ENCODE data around the gene SLC26A11.
"Not testable (repeated sequence)": the region's sequence is repeated elsewhere in the genome, so short reads cannot be mapped to it uniquely, and the experiment has no call there.

SLC26A11 gene

GRCh38 chr17:80196652-80197051 lies 23.6 kb upstream of the SLC26A11 start:
- no peak for DNase-seq

GRCh38 chr17:80198144-80198661 lies 22.0 kb upstream of the SLC26A11 start:
- DNase-seq, result no peak

GRCh38 chr17:80199295-80199694 lies 20.9 kb upstream of the SLC26A11 start:
- not testable (repeated sequence) for DNase-seq

- no peak for DNase-seq
These were observed 18.8 kb upstream of the SLC26A11 start for GRCh38 chr17:80201446-80201845.

GRCh38 chr17:80202197-80202596 lies 18.0 kb upstream of the SLC26A11 start:
- no peak for DNase-seq

GRCh38 chr17:80203471-80203963 lies 16.7 kb upstream of the SLC26A11 start:
- no peak for DNase-seq

- no peak for DNase-seq
These were observed 15.4 kb upstream of the SLC26A11 start for GRCh38 chr17:80204626-80205468.

- DNase-seq, result no peak
These were observed 14.4 kb upstream of the SLC26A11 start for GRCh38 chr17:80205811-80206210.

GRCh38 chr17:80208050-80208449 lies 12.2 kb upstream of the SLC26A11 start:
- no peak for DNase-seq

- no peak for DNase-seq
These were observed 10.5 kb upstream of the SLC26A11 start for GRCh38 chr17:80209765-80210164.

- no peak for DNase-seq
These were observed 9.7 kb upstream of the SLC26A11 start for GRCh38 chr17:80210348-80211108.

GRCh38 chr17:80212109-80212508 lies 8.1 kb upstream of the SLC26A11 start:
- DNase-seq, result no peak

- no peak for DNase-seq
These were observed 7.7 kb upstream of the SLC26A11 start for GRCh38 chr17:80212511-80212910.

- DNase-seq, result no peak
These were observed 7.1 kb upstream of the SLC26A11 start for GRCh38 chr17:80212962-80213642.

- no peak for DNase-seq
These were observed 6.6 kb upstream of the SLC26A11 start for GRCh38 chr17:80213643-80213975.

GRCh38 chr17:80214012-80214877 lies 6.0 kb upstream of the SLC26A11 start:
- DNase-seq, result no peak

GRCh38 chr17:80214878-80215210 lies 5.4 kb upstream of the SLC26A11 start:
- DNase-seq, result no peak

- no peak for DNase-seq
These were observed 3.5 kb upstream of the SLC26A11 start for GRCh38 chr17:80216473-80217456.

- DNase-seq, result no peak
These were observed 2.4 kb upstream of the SLC26A11 start for GRCh38 chr17:80217703-80218362.

- DNase-seq, result no peak
These were observed 1.8 kb upstream of the SLC26A11 start for GRCh38 chr17:80218391-80218790.
